Memory B cell (primary cell): ENCODE measurements around the gene AADAC.
"Not testable (repeated sequence)": the region's sequence is repeated elsewhere in the genome, so short reads cannot be mapped to it uniquely, and the experiment has no call there.

Experiments used
- ATAC-seq: fragments of 150-1000 bp; cut with Tn5 transposase; 2 replicates; pipeline ENCODE4 v1.10.0; 2021; ENCODE audit warnings: low read depth, mild to moderate bottlenecking, moderate library complexity
- DNase-seq, 2 donors: peaks; one replicate each; pipeline ENCODE4 v3.0.0; 2022; ENCODE audit warnings: low spot score in 2 of 2
- H3K27ac Mint-ChIP-seq: one replicate; pipeline ENCODE4 v1.8.0; 2022; ENCODE audit warnings: mild to moderate bottlenecking, moderate library complexity, mixed read lengths
- H3K27me3 Mint-ChIP-seq: one replicate; pipeline ENCODE4 v1.8.0; 2022; ENCODE audit warnings: mixed read lengths
- H3K36me3 Mint-ChIP-seq: one replicate; pipeline ENCODE4 v1.8.0; 2022; ENCODE audit warnings: mild to moderate bottlenecking, mixed read lengths
- H3K4me1 Mint-ChIP-seq: one replicate; pipeline ENCODE4 v1.8.0; 2022; ENCODE audit warnings: mixed read lengths
- H3K4me3 Mint-ChIP-seq: one replicate; pipeline ENCODE4 v1.8.0; 2022; ENCODE audit warnings: mild to moderate bottlenecking, moderate library complexity, mixed read lengths
- H3K9me3 Mint-ChIP-seq: one replicate; pipeline ENCODE4 v1.8.0; 2022; ENCODE audit warnings: mixed read lengths

The AADAC gene, protein sequence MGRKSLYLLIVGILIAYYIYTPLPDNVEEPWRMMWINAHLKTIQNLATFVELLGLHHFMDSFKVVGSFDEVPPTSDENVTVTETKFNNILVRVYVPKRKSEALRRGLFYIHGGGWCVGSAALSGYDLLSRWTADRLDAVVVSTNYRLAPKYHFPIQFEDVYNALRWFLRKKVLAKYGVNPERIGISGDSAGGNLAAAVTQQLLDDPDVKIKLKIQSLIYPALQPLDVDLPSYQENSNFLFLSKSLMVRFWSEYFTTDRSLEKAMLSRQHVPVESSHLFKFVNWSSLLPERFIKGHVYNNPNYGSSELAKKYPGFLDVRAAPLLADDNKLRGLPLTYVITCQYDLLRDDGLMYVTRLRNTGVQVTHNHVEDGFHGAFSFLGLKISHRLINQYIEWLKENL

GRCh38 chr3:151813799-151814198, at the start of gene AADAC:
AADAC (plus strand) TSS chr3:151814116; CDS start chr3:151814163, 47 bp downstream.
- ATAC-seq (no peak), DNase-seq (no peak)
- Mint-ChIP-seq H3K4me3 (no peak within 1 kb of the TSS), H3K27ac (no peak within 1 kb of the TSS), H3K4me1 (no peaks in the 10 kb centered on the region), H3K27me3 (no peaks in the 10 kb centered on the region), H3K36me3 (no peaks in the 10 kb centered on the region), H3K9me3 (no peaks in the 10 kb centered on the region)

- ATAC-seq, H3K4me3 Mint-ChIP-seq, H3K27ac Mint-ChIP-seq, DNase-seq, H3K4me1 Mint-ChIP-seq, H3K9me3 Mint-ChIP-seq, H3K27me3 Mint-ChIP-seq, H3K36me3 Mint-ChIP-seq: not testable (repeated sequence)
Observed at GRCh38 chr3:151764699-151765098, 49.2 kb upstream of the AADAC start.

- H3K9me3 Mint-ChIP-seq, result no peaks in the 10 kb centered on the region
- H3K27ac Mint-ChIP-seq, result no peak overlapping the region
Observed at GRCh38 chr3:151765685-151766084, 48.2 kb upstream of the AADAC start.

DNA sequence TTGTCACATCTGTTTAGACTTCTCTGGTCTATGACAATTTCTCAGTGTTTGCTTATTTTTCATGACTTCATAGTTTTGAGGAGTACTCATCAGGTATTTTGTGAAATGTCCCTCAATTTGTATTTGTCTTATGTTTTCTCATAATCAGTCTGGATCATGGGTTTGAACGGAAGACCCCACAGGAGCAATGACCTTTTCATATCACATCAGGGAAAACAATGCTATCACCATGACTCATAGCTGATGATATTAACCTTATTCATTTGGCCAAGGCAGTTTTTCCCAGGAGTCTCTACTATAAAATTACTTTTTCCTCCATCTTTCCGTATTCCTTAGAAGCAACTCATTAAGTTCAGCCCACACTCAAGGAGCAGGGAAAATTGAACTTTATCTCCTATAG, 47.5 kb upstream of the AADAC start:
- H3K36me3 Mint-ChIP-seq, result no peaks in the 10 kb centered on the region
- no peaks in the 10 kb centered on the region for H3K27me3 Mint-ChIP-seq
- DNase-seq (no peak), ATAC-seq (no peak)
- H3K27ac Mint-ChIP-seq, result no peak overlapping the region
- no peak overlapping the region for H3K4me3 Mint-ChIP-seq
- no peaks in the 10 kb centered on the region for H3K9me3 Mint-ChIP-seq
- H3K4me1 Mint-ChIP-seq, result no peaks in the 10 kb centered on the region

More at GRCh38 chr3:151765685-151766084, 48.2 kb upstream of the AADAC start:
- H3K36me3 Mint-ChIP-seq, result no peaks in the 10 kb centered on the region
- H3K27me3 Mint-ChIP-seq, result no peaks in the 10 kb centered on the region
- H3K4me3 Mint-ChIP-seq, result no peak overlapping the region
- no peak for ATAC-seq
- H3K4me1 Mint-ChIP-seq, result no peaks in the 10 kb centered on the region
- DNase-seq, result no peak

DNA sequence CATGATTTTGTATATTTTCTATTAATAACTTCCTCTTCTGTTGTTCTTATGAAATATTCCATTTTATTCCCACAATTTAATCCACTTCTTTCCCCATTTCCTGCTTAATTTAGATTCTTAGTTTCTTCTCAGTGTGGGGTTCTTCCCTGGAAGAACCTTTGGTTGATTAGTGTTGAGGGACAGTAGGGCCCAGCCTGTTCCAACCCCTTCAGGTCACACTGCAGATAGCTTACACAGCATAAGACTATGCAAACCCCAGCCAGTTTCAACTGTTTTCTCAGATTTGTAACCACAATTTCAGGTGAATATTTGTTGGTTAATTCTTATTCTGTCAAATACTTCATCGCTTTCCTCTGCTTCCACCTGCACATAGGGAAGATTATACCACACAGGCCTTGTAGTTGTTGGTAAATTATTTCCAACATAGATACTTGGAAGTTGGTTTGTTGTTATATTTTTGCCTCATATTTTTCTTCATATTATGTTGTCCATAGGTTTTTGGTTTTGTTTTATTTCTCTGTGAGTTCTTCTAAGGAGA, 45.5 kb upstream of the AADAC start:
- Mint-ChIP-seq H3K27ac (no peak overlapping the region), H3K4me3 (no peak overlapping the region), H3K27me3 (peaks cover 1% of the 10 kb centered on the region), H3K9me3 (no peaks in the 10 kb centered on the region), H3K36me3 (no peaks in the 10 kb centered on the region), H3K4me1 (no peaks in the 10 kb centered on the region)
- DNase-seq (no peak), ATAC-seq (no peak)

GRCh38 chr3:151769175-151769574, 44.7 kb upstream of the AADAC start:
- Mint-ChIP-seq H3K4me3 (no peak overlapping the region), H3K27ac (no peak overlapping the region), H3K4me1 (no peaks in the 10 kb centered on the region), H3K27me3 (peaks cover 2% of the 10 kb centered on the region), H3K9me3 (no peaks in the 10 kb centered on the region), H3K36me3 (no peaks in the 10 kb centered on the region)
- ATAC-seq, result no peak
- DNase-seq, result no peak

DNA sequence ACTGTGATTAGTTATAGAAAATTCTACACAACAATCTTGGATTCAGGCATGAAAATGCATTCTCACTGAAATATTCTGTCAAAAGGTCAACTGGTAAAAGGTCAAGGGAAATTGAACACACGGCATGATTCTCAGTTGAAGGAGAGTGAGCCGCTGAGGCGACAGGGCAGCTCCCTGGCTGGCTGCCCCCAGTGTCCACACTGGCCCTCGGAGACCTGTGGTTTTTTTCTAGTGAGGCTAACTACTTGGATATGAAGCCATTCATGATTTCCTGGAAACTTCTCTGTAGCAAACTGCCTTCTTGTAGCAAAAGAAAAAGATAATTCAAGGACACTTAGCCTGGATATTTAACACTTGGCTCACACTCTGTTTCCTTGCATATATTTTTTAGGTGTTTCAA, 43.0 kb upstream of the AADAC start:
- H3K36me3 Mint-ChIP-seq, result no peaks in the 10 kb centered on the region
- H3K4me3 Mint-ChIP-seq, result no peak overlapping the region
- no peak overlapping the region for H3K27ac Mint-ChIP-seq
- H3K27me3 Mint-ChIP-seq, result peaks cover 5% of the 10 kb centered on the region
- DNase-seq (no peak), ATAC-seq (no peak)
- no peaks in the 10 kb centered on the region for H3K9me3 Mint-ChIP-seq
- H3K4me1 Mint-ChIP-seq, result no peaks in the 10 kb centered on the region

DNA sequence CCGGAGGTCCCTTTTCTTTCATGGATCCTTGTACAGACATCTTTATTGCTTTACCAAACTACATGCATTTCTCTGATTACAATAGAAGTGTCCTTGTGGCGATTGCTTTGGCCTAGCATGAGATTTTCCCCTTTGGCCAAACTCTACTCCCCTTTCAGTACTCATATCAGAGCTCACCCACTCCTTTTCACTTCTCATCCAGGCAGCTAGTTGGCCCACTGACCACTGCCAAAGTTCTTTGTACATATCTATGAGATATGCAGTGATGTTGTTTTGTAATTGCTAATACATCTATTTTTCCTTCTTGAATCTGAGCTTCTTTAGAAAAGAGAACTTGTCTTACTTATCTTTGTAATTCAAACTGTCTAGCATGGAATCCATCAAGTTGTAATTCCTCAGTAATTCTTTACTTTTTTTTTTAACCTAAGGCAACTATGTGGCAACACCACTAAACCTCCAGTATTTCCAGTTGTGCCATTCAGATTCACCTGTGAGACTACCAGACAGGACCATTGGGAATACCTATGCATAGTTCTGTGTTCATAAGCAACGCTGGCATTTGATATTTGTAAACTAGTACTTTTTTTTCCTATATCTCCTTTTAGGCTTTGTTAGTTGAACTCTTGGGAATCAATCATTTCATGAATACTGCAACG, 41.0 kb upstream of the AADAC start:
- H3K4me1 Mint-ChIP-seq, result no peaks in the 10 kb centered on the region
- ATAC-seq (no peak), DNase-seq (no peak)

DNA sequence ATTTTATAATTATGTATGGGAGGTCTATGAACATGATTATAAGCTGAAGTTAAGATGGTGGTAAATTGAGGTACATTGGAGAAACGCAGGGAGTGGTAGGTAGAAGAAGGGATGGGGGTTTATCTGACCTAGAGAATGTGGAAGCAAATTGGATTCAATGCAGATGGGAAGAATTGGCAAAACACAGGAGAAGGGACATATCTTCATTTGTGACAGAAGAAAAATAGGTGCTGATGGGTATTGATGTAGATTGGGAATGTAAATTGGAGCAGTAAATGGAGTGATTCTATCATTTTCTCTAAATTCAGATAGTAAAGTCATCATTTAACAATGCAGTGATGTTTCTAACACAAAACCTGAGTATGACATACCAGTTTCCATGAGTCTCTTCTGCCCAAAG, 39.7 kb upstream of the AADAC start:
- no peak overlapping the region for H3K4me3 Mint-ChIP-seq
- peaks cover 5% of the 10 kb centered on the region for H3K27me3 Mint-ChIP-seq
- no peaks in the 10 kb centered on the region for H3K4me1 Mint-ChIP-seq
- H3K36me3 Mint-ChIP-seq, result no peaks in the 10 kb centered on the region
- H3K27ac Mint-ChIP-seq, result no peak overlapping the region
- no peak for DNase-seq
- H3K9me3 Mint-ChIP-seq, result no peaks in the 10 kb centered on the region
- ATAC-seq, result no peak

More for the DNA sequence above, 41.0 kb upstream of the AADAC start:
- no peak overlapping the region for H3K4me3 Mint-ChIP-seq
- H3K27ac Mint-ChIP-seq, result no peak overlapping the region
- no peaks in the 10 kb centered on the region for H3K9me3 Mint-ChIP-seq
- H3K27me3 Mint-ChIP-seq, result peaks cover 5% of the 10 kb centered on the region
- H3K36me3 Mint-ChIP-seq, result no peaks in the 10 kb centered on the region

DNA sequence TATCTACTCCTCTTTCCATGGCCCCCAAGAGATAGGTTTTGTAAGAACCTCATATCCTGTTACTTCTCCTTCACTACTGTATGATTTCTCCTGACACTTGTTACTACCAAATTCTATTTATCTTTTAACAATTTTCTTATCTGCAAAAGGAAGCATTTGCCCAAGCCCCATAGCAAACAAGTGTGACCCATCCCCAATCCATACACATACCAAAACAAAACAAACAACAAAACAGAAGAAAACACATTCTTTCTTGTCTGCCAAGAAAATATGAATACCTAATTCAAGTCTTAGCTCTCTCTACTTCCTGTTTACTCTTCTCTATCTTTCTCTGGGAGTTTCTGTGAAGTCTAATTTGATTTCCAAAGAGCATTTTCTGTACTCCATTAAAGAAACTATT, 39.0 kb upstream of the AADAC start:
- H3K4me1 Mint-ChIP-seq, result no peaks in the 10 kb centered on the region
- no peak for ATAC-seq
- peaks cover 5% of the 10 kb centered on the region for H3K27me3 Mint-ChIP-seq
- H3K4me3 Mint-ChIP-seq, result no peak overlapping the region
- DNase-seq, result no peak
- H3K27ac Mint-ChIP-seq, result no peak overlapping the region
- no peaks in the 10 kb centered on the region for H3K36me3 Mint-ChIP-seq
- no peaks in the 10 kb centered on the region for H3K9me3 Mint-ChIP-seq

DNA sequence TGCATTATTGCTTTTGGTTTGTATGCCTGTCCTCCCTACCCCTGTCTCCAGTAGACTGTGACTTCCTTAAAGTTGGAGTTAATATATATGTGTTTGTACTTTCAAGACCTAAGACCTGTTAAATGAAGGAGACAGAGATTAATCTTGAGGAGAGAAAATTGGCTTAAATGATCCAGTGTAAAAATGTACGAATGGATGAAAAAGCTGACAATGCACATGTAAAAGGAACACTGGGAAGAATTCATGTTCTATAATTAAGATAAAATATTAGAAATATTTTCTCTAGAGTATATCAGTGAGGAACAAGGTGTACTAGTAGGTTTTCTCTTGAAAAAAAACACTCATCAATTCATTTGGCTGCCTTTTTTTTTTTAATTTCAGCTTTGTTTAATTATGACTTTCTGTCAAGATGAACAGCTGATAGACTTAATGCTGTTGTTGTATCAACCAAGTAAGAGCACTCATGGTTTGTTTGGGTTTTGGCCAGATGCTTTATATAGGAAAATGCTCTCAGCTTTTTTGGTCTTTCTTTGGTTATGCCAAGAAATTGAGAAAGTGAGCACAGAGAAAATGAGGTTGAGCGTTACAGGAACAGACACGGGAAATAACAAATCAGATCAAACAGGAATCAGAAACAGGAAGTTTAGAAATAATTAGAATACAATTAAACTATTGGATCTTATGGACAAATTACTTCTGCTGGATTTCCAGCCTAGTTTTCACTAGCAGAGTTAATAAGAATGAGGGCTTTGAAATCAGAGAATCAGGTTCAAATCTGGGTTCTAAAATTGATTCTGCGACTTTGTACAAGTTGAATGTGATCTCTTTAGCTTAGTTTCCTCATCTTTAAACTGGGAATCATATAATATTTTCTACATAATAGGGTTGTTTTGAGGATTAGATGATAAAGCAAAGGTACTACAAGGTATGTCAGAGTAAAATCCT, 38.3 kb upstream of the AADAC start:
- Mint-ChIP-seq H3K4me1 (no peaks in the 10 kb centered on the region), H3K9me3 (no peaks in the 10 kb centered on the region), H3K36me3 (no peaks in the 10 kb centered on the region), H3K27ac (no peak overlapping the region), H3K27me3 (peaks cover 5% of the 10 kb centered on the region), H3K4me3 (no peak overlapping the region)
- no peak for DNase-seq
- ATAC-seq, result no peak

GRCh38 chr3:151776259-151776740, 37.6 kb upstream of the AADAC start:
- Mint-ChIP-seq H3K4me3 (no peak overlapping the region), H3K27me3 (peaks cover 5% of the 10 kb centered on the region), H3K27ac (no peak overlapping the region), H3K9me3 (no peaks in the 10 kb centered on the region), H3K36me3 (no peaks in the 10 kb centered on the region), H3K4me1 (no peaks in the 10 kb centered on the region)
- DNase-seq (no peak), ATAC-seq (no peak)

- Mint-ChIP-seq H3K4me1 (no peaks in the 10 kb centered on the region), H3K9me3 (no peaks in the 10 kb centered on the region), H3K27ac (no peak overlapping the region), H3K27me3 (peaks cover 5% of the 10 kb centered on the region), H3K4me3 (no peak overlapping the region), H3K36me3 (no peaks in the 10 kb centered on the region)
- ATAC-seq (no peak), DNase-seq (no peak)
Observed at GRCh38 chr3:151777880-151778279, 36.0 kb upstream of the AADAC start.

DNA sequence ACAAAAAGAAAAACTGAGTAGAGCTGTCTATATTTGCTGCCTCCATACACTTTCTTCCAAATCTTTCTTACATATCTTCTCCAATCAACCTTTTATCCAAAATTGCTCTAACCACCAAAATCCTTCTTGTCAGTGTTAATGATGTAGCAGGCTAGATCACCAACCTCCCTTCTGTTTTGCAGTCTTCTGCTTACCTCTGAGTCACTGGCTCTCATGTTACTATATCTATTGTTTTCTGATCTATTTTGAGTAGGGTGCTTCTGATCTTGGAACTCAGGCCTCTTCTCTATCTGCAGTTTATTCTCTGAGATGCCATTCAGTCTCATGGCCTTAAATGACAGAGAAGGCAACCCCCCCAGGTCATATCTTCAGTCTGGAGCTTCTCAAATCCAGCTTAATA, 26.3 kb upstream of the AADAC start:
- Mint-ChIP-seq H3K36me3 (peaks cover 1% of the 10 kb centered on the region), H3K27me3 (peaks cover 5% of the 10 kb centered on the region), H3K4me1 (no peaks in the 10 kb centered on the region), H3K27ac (no peak overlapping the region), H3K4me3 (no peak overlapping the region), H3K9me3 (peaks cover 3% of the 10 kb centered on the region)
- ATAC-seq, result no peak
- no peak for DNase-seq
